ENCODE results near the gene EIF2B2.
A peak's percentile ranks its signal among the peaks of the same experiment; 100 is the strongest.

EIF2B2 gene

DNA sequence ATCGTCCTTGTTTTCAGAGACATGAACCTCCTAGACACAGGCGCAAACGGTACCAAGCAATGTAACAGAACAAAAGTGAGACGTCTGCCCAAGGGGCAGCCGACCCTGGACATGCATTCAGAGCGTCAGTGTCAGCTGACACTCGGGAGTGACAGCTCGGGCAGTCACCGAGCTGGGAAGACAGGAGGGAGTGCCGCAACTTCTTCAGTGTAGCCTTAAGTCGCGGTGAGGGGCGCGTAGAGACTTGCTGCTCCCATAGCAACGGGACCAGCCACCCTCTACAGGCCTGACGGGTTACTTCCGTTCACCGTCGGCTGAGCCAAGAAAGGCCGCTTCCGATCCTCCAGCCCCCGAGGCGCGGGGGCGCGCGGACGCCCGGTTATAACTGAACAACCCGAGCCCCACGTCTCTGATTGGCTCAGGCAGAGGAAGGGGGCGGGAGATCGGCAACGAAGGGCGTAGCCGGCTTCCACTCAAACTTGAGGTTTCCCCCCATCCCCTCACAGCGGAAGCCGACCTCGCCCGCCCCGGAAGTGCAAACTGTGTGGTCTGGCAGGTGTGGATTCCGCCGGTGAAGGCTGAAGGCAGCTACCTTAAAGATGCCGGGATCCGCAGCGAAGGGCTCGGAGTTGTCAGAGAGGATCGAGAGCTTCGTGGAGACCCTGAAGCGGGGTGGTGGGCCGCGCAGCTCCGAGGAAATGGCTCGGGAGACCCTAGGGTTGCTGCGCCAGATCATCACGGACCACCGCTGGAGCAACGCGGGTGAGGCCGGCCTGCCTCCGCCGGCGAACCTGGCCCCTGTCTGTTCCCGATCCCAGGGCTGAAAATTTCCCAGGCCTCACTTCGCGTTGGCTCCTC lies at the start of gene EIF2B2:
TSS of gene EIF2B2 (plus strand) at position 530 of the 858 bp plus-strand sequence. CDS start at position 600, 70 bp downstream.
- peak; percentile 99 for DNase-seq

DNA sequence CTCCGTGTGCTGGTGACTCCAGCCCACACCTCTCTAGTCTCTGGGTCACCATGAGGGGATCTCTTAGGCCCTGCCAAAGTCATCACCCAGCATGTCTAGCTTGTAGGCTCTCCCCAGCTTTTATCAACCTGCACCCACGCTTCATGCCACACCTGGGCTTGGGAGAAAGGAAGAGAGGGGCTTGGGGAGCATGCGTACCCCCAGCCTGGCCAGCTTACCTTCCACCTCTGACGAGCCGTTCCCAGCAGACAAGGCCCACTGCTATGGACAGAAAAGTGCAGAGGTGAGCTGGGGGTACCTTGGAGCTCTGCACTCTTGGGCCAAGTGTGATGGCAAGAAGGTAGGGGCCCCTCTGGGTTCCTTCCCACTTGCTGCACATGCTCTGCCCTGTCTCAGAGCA lies 49.0 kb upstream of the EIF2B2 start:
- DNase-seq, result no peak

DNA sequence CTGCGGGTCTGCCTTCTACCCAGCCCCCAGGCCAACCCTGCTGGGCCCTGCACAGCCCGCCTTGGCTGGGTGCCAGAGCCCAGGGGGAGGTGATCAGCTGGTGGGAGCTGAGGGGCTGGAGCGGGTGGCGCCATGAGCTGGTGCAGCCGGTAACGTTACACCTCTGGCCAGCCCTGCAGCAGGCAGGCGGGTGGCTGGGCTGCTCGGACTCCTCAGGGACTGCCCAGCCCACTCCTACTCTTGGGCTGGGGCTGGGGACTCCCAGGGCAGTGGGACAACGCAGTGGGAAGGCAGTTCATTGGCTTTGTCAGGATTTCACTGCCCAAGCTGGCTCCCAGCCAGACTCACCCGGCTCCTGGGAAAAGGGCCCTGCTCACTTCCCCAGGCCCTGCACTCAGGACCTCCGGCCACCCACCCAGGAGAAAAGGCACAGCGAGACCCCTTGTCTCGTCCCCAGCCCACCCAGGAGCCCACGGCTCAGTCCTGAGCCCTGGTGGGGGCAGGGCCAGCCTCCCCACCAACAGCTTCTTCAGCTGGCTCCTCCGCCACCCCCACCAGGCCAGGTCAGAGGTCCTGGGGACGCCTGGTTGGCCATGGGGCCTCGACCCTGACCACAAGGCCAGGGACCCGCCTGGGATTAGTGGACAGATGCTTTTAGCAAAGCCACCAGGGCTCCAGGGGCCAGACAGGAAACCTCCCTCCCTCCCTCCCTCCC lies 48.3 kb upstream of the EIF2B2 start:
- no peak for DNase-seq

DNA sequence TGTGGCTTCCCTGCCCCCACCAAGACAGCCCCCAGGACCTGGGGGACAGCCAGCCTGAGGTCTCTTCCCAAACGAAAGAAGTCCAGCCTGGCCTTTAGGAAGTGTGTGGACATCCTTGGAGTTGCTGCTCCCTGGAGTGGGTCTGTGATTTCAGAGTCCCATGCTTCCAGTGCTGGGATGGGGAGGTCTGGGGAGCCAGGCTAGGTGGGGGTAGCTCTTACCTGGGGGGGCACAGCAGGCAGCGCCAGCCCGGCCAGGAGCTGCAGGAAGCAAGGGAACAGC lies 47.8 kb upstream of the EIF2B2 start:
- no peak for DNase-seq

DNA sequence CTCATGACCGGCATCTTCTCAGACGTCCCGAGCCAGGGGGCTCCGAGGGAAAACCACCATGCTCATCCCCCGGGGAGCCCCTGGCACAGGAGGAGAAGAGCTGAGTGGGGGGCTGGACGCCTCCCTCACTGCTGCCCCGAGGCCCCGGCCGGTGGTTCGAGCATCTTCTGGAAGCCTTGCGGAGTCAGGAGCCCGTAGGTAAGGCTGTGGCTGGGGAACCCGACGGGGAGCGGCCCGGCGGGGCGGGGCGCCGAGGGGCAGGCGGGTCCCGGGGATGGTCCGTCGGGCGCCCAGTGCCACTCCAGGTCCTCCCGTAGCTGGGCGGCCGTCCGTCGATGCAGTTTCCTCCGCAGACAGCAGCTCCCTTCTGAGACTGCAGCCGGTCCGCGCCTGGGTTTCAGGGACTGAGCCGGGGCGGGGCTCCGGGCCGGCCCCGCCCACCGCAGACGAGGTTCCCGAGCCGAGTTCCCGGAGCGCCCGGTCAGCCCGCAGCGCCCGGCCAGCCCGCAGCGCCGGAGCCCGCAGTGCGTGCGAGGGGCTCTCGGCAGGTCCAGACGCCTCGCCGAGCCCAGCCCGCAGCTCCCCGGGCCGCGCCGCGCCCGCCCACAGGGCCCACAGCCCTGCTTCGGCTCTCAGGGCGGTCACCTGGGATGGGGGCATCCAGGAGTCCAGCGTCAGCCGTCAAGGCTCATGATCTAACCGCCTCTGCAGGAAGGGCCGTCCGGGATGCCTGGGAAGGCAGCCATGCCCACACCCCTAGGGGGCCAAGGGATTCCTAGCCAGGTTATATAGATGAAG lies 47.3 kb upstream of the EIF2B2 start, which contains the start of gene PGF:
TSS of gene PGF (minus strand) at position 369 of the 798 bp plus-strand sequence. CDS start at position 14, 355 bp downstream.
- peak; percentile 47 for DNase-seq

DNA sequence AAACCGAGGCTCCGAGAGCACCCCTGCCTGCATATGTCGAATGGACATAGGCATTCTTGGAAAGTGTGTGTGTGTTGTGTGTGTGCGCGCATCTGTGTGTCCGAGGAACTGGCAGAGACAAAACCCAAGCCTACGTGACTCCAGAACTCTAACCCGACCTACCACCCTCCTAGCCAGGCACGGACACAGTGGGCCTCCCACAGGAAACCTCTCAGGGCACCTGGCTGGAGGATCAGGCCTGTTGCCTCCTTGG lies 46.8 kb upstream of the EIF2B2 start:
- no peak for DNase-seq

DNA sequence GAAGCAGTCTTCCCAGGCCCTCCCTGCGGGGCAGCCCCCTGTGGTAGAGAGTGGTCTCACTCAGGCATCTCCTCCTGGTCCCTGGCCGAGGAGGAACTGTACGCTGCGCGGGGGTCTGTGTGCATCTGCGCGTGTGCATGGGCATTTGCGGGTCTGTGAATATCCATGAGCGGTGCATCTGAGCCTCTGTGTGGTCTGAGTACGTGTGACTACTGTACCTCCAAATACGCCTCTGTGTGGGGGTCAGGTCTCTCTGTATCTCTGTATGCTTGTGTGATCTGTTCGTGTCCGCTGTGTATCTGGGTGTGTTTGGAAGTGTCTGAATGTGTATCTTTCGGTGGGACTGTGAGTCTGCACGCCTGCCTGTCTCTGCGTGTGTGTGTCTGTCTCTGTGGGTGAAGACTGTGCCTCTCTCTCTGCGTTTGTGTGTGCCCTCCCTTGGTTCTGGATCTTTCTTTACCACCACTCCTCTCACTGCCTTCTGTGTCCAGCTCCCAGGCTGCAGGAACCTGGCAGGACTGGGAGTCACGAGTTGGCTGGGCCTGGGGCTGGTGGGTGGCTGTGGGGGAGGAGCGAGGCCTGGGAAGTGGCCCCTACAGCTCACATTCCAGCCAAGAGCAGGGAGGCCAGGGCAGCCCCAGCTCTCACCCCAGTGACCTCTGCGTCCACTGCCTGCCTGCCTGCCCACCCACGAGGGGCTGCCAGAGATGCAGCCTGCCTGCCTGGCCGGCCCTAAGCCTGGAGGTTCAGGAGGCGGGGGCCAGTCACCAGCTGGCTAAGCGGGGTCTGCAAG lies 46.2 kb upstream of the EIF2B2 start:
- no peak for DNase-seq

DNA sequence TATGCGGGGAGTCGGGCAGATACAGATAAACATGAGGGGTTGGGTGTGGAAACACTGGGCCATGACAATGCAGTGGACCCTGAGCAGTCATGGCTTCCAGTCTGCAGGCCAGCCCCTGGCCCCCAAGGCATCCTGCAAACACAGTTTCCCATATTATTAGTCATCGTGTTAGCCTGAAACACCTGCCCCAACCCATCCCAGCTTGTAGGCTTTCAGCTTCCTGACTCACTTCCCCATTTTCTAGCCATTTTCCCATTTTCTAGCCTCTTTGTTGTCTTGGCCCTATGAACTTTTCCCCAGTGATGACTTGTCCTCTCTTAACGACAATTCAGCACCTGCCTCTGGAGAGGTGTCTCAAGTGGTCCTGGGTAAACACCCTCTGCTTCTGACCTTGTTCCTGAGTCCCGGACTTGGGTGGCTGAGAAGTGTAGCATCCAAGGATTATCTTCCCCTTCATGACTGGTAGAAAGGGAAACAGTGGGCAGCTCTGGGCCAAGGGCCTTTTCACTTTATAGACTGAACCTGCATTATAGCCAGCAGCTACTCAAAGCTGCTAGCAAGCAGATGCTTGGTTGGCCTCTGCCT lies 43.0 kb upstream of the EIF2B2 start:
- no peak for DNase-seq

DNA sequence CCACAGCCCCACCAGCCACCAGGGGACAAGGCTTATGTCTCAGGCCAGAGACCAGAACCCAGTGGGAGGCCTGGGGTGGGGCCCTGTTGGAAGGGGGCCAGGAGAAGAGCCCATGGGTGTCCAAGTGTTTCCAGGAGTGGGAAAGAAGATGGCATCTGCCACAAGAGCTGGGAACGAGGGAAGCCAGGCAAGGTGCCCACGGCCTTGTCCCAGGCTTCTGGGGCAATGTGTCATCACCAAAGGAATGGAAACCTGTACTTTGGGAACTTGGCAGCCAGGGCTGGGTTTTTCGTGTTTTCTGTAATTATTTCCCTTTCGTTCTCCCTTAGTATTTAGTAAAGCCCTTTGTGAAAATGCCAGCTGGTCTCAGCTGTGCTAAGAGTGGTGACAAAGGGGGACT lies 42.0 kb upstream of the EIF2B2 start:
- DNase-seq, result no peak

DNA sequence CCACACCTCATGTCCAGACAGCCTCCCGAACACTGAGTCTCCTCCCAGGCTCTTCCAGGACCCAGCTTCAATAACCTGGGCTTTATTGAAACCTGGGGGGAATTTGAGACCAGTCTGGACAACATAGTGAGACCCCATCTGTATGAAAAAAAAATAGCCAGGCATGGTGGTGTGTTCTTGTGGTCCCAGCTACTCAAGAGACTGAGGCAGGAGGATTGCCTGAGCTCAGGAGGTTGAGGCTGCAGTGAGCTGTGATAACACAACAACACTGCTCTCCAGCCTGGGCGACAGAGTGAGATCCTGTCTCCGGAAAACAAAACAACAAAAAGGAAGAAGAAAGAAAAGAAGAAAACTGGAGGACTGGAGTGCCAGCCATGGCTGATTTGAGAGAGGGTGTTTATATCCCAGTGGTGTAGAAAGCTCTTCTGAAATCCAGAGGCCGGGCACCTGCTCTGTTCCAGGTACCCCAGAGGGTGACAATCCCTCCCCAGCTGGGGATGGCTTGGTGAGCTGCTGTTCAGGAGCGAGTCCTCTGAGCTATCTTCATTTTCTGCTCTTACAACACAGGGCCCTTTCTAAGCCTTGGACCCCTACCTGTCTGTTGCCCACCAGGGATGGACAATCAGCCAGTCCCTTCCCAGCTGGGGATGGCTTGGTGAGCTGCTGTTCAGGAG lies 41.3 kb upstream of the EIF2B2 start:
- DNase-seq, result no peak

DNA sequence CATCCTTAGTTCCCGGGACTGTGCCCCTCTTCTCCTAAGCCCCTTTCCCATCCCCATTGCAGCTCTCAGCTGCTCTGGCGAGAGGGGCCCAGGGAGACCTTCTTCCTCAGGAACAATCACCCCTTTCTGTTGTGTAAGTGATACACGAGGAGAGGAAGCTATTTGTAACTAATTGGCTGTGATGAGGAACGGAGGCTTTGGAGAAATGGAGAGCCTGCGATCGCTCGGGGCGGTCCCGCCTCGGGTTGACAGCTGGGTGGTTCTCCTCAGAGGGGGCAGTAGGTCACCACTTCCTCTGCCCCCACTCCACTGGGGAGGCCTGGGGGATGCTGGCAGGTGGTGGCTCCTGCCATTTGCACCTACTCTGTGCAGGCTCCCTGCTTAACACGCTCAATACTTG lies 40.7 kb upstream of the EIF2B2 start:
- no peak for DNase-seq

DNA sequence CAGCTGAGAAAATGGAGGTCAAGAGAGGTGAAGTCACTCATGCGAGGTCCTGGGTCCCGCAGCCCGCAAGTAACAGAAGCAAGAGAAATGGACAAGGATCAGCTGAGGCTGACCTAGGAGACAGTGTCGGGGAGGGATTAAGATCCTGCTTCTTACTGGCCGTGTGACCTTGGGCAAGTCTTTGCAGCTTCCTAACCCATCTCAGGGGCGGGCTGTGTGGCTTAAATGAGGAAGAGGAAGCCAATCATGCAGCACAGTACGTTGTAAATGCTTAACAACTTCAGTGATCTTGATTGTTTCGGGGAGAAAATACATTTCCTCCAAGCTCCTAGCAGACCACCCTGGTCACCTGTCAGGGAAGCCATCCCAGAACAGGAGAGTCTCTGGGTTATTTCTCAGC lies 40.2 kb upstream of the EIF2B2 start:
- no peak for DNase-seq

DNA sequence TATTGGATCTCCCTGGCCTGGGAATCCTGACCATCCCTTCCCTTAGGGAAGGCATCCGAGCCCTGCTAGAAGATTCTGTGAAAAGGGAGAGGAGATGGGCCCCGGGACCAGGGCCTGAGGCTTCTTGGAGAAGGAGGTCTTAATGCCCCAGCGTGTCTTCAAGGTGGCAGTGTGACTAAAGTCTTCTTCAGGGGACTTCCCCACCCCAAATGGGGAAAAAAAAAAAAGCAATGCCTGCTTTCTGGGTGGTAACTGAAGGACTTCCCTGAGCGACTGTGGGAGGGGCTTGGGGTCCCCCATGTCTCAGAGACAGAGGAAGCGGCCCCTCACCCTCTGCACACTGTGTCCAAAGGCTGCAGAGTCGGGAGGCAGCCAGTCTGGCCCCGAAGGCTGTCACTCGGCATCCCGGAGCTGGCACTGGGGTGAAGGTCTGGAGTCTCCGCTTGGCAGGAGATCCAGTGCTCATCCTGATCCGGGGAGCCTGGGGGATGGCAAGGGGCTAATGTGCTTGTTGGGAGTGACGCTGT lies 39.5 kb upstream of the EIF2B2 start:
- DNase-seq, result no peak

DNA sequence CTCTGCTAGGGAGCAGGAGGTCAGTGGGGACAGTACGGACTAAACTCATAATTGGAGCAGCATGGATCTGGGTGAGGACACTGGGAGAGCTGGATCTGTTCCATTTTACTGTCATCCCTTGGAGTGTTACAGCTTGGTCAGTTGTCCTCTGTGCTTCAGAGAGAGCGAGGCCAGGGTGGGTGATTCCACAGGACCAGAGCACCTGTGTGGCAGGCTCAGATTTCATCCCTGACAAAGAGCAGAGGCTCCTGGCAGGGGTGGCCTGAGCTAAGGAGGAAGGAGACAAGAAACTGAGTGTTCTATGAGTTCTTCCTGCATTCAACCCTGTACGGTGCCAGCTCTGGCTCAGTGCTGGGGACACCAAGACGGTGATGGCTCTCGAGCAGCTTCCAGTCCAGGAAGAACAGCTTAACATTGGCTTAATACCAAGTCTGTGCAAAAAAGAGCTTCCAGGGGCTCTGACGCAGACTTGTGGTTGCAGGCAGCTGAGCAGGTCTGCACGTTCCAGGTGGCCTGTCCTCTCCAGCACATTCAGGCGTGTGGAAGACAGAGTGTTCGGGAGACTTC lies 38.9 kb upstream of the EIF2B2 start:
- no peak for DNase-seq

DNA sequence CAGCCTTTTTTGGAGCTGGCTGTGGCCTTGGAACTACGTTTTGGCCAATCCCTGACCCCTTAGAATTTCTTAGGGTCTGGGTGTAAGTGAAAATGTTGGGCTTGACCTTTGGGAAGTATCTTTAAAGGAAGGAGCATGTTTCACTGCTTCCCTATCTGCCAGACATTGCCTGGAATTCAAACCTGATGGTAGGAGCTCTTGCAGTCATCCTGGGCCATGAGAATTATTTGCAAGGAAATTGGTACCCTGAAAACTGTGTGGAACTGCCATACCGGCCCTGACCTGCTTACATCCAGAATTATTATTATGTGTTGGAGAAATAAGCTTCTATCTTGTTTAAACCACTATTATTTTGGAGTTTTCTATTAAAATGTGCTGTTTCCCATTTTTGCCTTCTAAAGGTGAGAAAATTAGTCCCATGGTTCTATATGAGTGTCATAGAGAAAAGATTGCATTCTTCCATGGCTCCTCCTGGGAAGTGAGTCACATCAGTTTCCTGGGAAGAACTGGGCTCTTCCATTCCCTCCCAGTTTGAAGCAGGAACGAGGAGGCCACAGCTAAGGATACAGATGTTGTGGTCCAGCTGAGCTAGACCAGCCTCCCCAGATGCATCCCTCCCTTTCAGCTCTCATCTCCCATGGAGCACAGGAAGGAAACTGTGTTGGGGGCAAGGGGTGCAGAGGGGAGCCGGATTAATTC lies 37.8 kb upstream of the EIF2B2 start:
- DNase-seq, result no peak

DNA sequence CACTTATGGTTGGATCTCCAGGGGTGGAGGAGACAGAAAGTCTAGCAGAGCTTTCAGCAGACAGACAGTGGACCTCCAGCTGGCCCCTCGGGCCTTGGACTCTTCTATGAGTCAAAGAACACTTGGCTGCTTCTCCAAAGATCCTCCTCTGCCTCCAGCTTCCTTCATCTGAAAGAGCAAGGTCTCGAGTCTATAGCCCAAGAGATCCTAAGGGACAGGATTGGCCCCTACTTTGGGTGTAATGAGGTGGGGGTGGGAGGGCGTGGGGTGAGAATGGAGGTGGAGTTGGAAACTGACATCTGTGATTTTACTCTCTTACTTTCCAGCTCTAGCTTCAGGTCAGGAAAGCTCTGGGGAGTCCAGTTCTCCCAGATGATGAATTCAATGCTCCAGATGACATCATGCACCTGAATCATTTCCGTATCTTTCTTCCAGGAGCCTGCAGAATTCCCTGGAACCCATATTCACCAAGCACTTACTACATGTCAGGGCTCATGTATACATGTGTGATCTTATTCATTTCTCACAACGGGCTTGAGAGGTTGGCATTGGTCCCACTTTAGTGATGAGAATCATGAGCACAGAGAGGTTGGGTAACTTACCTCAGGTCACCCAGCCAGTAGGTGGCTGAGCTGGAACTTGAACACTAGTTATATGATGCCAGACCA lies 37.1 kb upstream of the EIF2B2 start:
- DNase-seq, result no peak

DNA sequence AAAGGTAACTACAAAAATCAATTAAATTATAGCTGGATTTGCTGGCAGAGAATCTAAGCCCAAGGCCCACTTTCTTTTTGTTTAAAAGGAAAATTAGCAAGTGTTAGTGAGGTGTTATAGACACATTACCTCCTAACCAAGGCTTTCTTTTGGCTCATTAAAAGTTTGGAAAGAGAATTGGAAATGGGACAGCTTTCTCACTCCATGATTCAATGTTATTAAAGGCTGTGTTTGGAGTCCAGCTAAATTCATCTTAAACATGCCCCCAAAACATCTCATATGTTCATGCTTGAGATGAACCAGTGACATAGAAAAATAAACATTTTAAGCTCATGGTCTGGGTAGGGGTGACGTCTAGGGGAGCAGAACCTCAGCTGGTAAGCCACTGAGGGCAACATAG lies 33.9 kb upstream of the EIF2B2 start:
- no peak for DNase-seq

DNA sequence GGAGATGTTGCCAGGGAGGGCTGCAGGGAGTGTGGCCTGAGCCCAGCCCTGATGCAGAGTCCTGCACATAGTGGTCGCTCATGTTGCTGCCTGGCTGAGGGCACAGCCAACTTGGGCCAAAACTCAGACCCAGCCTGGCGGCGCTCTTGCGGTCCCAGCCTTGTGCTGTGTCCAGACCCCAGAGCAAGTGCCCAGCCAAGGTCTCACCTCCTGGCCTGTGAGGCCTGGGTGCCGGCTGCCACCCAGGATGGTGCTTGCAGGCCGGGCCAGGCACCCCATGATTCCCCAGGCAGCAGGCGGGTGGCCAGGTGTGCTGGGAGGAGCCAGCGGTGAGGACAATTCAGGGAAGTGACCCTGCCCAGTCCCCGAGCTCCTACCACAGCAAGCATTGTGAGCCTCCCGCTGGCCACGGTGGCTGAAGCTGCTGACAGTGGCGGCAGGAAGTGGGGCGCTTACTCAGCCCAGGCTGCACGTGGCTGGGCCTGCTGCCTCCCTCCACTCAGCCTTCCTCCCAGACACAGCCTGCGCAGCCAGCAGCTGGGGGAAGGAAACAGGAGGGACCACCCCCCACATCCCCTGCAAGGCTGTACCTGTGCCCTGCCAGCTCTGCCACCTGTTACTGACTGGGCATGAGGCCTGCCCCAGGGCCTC lies 29.6 kb upstream of the EIF2B2 start:
- DNase-seq, result peak; percentile 43

DNA sequence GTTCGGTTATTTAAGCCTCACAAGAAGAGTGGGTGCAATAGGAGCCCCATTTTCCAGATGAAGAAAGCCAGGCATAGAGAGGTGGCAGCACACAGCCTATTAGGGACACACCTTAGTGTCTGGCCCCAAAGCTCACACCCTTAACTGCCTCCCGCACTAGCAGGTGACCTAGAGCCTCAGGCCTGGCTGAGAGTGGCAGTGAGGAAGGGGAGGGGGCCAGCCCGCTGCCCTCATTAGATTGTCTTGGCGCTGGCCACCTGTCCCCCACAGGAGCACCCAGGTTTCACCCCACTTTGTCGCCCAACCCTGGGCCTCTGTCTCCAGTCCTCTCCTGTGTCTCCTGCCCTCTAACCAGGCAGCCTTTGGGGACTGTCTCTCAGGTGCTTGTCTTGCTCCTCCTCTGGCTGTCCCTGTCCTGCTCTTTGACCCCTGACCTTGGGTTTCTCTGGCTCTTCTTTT lies 28.8 kb upstream of the EIF2B2 start:
- DNase-seq, result no peak
